Testis (tissue), 3 donors: Measurements from ENCODE around the gene MACROD2. TPM values are rescaled to one million over a fixed set of nuclear protein-coding genes. Genes with fewer than 3 reads are reported as not detected.

ENCODE experiments used
- DNase-seq: peaks from one replicate; pipeline ENCODE4 v3.0.0-alpha.2; 2019
- H3K27ac ChIP-seq, 2 donors: fragments of 200-600 bp; sonication (generic); one replicate each; pipeline ENCODE4 v1.5.1; 2019
- H3K27me3 ChIP-seq: fragments of 200-600 bp; sonication (generic); one replicate; pipeline ENCODE4 v1.5.1; 2019
- H3K36me3 ChIP-seq: fragments of 200-600 bp; sonication (generic); one replicate; pipeline ENCODE4 v1.5.1; 2017; ENCODE audit warnings: low read depth; ENCODE audit errors: missing control alignments
- H3K4me1 ChIP-seq: fragments of 200-600 bp; sonication (generic); one replicate; pipeline ENCODE4 v1.5.1; 2019
- H3K4me3 ChIP-seq, 2 donors: fragments of 200-600 bp; sonication (generic); one replicate each; pipeline ENCODE4 v1.5.1; 2017 to 2019
- H3K9me3 ChIP-seq: fragments of 200-600 bp; sonication (generic); one replicate; pipeline ENCODE4 v1.5.1; 2017
- POLR2A ChIP-seq: fragments of 450-650 bp; IDR thresholded peaks from one replicate; pipeline ENCODE4 v1.6.1; 2017; ENCODE audit warnings: antibody characterized with exemption, mild to moderate bottlenecking, moderate library complexity
- WGBS, 2 donors: methylation state at CpG; one replicate each; pipeline ENCODE4 v1.1.5; 2018; 5-methylcytosine and 5-hydroxymethylcytosine counted together
- intact Hi-C: fragments of 100-400 bp; cut with DNase I; formaldehyde crosslinking; loops from one replicate; pipeline ENCODE4 v1.15.1; 2023; ENCODE audit warnings: low total_unique reads
- polyA plus RNA-seq: library from polyadenylated mRNA; stranded (reverse); fragments of 350-450 nt; fragmentation: Illumina TruSeq; extraction: RNeasy Lipid Tissue Mini Kit (QIAGEN cat#74804); gene quantifications from one replicate; pipeline ENCODE4 v1.2.3, GENCODE V29; 2014; ENCODE audit warnings: low read depth, low replicate concordance; ENCODE audit not compliant: insufficient read depth
- total RNA-seq, 2 donors: library from RNA; depleted of rRNA; stranded (reverse); fragments of >200 nt; gene quantifications; one replicate each; pipeline ENCODE4 v1.2.3, GENCODE V29; 2016
- TF ChIP-seq, protein P1 (sequence below), 3 experiments: fragments of 450-650 bp in 2 of 3; fragments of 200-600 bp in 1 of 3; sonication (generic) in 1 of 3; IDR thresholded peaks; one replicate each; pipeline ENCODE4 v1.5.1; 2016 to 2019; ENCODE audit warnings: antibody characterized with exemption in 3 of 3, mild to moderate bottlenecking in 2 of 3, moderate library complexity in 1 of 3

Gene MACROD2
- total and polyA plus RNA-seq, 3 donors from 2014 or later = 12.6 to 20.6 (median 16.8) TPM

GRCh38 chr20:15937179-15937578 lies 1941.9 kb downstream of the MACROD2 start:
- TF ChIP-seq, protein P1, sequence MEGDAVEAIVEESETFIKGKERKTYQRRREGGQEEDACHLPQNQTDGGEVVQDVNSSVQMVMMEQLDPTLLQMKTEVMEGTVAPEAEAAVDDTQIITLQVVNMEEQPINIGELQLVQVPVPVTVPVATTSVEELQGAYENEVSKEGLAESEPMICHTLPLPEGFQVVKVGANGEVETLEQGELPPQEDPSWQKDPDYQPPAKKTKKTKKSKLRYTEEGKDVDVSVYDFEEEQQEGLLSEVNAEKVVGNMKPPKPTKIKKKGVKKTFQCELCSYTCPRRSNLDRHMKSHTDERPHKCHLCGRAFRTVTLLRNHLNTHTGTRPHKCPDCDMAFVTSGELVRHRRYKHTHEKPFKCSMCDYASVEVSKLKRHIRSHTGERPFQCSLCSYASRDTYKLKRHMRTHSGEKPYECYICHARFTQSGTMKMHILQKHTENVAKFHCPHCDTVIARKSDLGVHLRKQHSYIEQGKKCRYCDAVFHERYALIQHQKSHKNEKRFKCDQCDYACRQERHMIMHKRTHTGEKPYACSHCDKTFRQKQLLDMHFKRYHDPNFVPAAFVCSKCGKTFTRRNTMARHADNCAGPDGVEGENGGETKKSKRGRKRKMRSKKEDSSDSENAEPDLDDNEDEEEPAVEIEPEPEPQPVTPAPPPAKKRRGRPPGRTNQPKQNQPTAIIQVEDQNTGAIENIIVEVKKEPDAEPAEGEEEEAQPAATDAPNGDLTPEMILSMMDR (IDR thresholded peaks at IDR 0.05) = no peak
- no peak for TF ChIP-seq POLR2A
- Histone ChIP-seq H3K27me3 (no peaks in the 10 kb centered on the region), H3K4me1 (no peaks in the 10 kb centered on the region), H3K9me3 (no peaks in the 10 kb centered on the region), H3K27ac (no peak overlapping the region), H3K4me3 (no peak overlapping the region), H3K36me3 (no peaks in the 10 kb centered on the region)
- intact Hi-C loops = no loop called here
- DNase-seq = no peak
- WGBS, 2 donors = 71 to 85% methylated on average over 3 of the region's 3 CpGs

DNA sequence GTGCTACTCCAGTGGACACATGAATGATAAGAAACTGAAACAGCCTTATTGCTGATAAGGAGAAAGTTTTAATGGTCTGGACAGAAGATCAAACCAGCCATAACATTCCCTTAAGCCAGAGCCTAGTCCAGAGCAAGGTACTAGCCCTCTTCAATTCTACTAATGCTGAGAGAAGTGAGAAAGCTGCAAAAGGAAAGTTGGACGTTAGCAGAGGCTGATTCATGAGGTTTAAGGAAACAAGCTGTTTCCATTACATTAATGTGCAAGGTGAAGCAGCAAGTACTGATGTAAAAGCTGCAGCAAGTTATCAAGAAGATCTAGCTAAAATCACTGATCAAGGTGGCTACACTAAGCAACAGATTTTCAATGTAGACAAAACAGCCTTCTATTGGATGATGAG lies 1943.5 kb downstream of the MACROD2 start:
- DNase-seq = no peak
- Histone ChIP-seq H3K36me3 (no peaks in the 10 kb centered on the region), H3K27me3 (no peaks in the 10 kb centered on the region), H3K4me1 (no peaks in the 10 kb centered on the region), H3K4me3 (no peak overlapping the region), H3K9me3 (no peaks in the 10 kb centered on the region), H3K27ac (no peak overlapping the region)
- intact Hi-C loops = no loop called here
- WGBS, 2 donors = 83 to 88% methylated on average over 1 of the region's 1 CpG
- TF ChIP-seq POLR2A = no peak
- TF ChIP-seq, protein P1 (IDR thresholded peaks at IDR 0.05) = no peak

DNA sequence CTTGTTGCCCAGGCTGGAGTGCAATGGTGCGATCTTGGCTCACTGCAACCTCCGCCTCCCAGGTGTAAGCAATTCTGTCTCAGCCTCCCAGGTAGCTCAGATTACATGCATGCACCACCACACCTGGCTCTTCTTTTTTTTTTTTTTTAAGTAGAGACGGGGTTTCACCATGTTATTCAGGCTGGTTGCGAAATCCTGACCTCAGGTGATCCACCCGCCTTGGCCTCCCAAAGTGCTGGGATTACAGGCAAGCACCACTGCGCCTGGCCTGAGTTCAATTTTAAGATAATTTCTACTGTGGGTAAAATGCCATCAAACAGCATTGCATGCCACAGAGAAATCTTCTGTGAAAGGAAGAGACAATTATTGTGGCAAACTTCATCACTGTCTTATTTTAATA lies 1944.8 kb downstream of the MACROD2 start:
- WGBS, 2 donors = 88 to 97% methylated on average over 6 of the region's 6 CpGs
- no peaks in the 10 kb centered on the region for H3K27me3 ChIP-seq

GRCh38 chr20:15942130-15942529 lies 1946.8 kb downstream of the MACROD2 start:
- DNase-seq = no peak
- no peaks in the 10 kb centered on the region for H3K9me3 ChIP-seq
- 0 to 63% methylated on average over 1 of the region's 1 CpG for WGBS, 2 donors
- H3K27ac ChIP-seq = no peak overlapping the region
- intact Hi-C loops = no loop called here
- no peak overlapping the region for H3K4me3 ChIP-seq
- no peaks in the 10 kb centered on the region for H3K27me3 ChIP-seq
- no peaks in the 10 kb centered on the region for H3K36me3 ChIP-seq
- TF ChIP-seq POLR2A = no peak
- H3K4me1 ChIP-seq = no peaks in the 10 kb centered on the region

More for the DNA sequence above, 1944.8 kb downstream of the MACROD2 start:
- Histone ChIP-seq H3K4me1 (no peaks in the 10 kb centered on the region), H3K27ac (no peak overlapping the region), H3K36me3 (no peaks in the 10 kb centered on the region), H3K4me3 (no peak overlapping the region), H3K9me3 (no peaks in the 10 kb centered on the region)
- intact Hi-C loops = no loop called here
- no peak for TF ChIP-seq POLR2A
- TF ChIP-seq, protein P1 (IDR thresholded peaks at IDR 0.05) = no peak
- DNase-seq = no peak

GRCh38 chr20:15945289-15945688 lies 1950.0 kb downstream of the MACROD2 start:
- Histone ChIP-seq H3K4me1 (no peaks in the 10 kb centered on the region), H3K9me3 (no peaks in the 10 kb centered on the region), H3K27me3 (no peaks in the 10 kb centered on the region), H3K36me3 (no peaks in the 10 kb centered on the region), H3K27ac (no peak overlapping the region), H3K4me3 (no peak overlapping the region)
- intact Hi-C loops = no loop called here
- no peak for TF ChIP-seq POLR2A
- TF ChIP-seq, protein P1 (IDR thresholded peaks at IDR 0.05) = no peak
- DNase-seq = no peak
